CD4-positive, alpha-beta T cell (primary cell): Measurements from ENCODE around the gene TUFM. TPM values are rescaled to one million over a fixed set of nuclear protein-coding genes. Genes with fewer than 3 reads are reported as not detected.

Experiments used
- ATAC-seq: fragments of 200-7000 bp; cut with Tn5 transposase; one replicate; pipeline ENCODE4 v1.10.0; 2022; ENCODE audit warnings: mild to moderate bottlenecking; ENCODE audit not compliant: poor library complexity
- CTCF ChIA-PET: fragments of 350-600 bp; sonication (Branson Sonifier 250); formaldehyde crosslinking; loops from one replicate; lab custom pipeline; 2021; ENCODE audit warnings: antibody characterized with exemption, inconsistent platforms; lab: Charles Lee
- POLR2A ChIA-PET: fragments of 350-600 bp; sonication (Branson Sonifier 250); formaldehyde crosslinking; loops from one replicate; lab custom pipeline; 2021; ENCODE audit warnings: antibody characterized with exemption, inconsistent platforms; lab: Charles Lee
- DNase-seq, 14 experiments: peaks; one replicate each; pipeline ENCODE4 v3.0.0-alpha.2; 2013 to 2020; ENCODE audit warnings: mixed read lengths in 2 of 14
- H3K27ac ChIP-seq, 2 donors: one replicate each; pipeline versions ENCODE4 v1.5.1 to v1.7.0; 2013; ENCODE audit warnings: low read length in 2 of 2, low read depth in 1 of 2, mild to moderate bottlenecking in 1 of 2
- H3K27me3 ChIP-seq, 2 experiments: 1 replicate in 1 of 2; 2 replicates in 1 of 2; pipeline versions ENCODE4 v1.6.1 to v1.7.0; 2013; ENCODE audit warnings: low read length in 2 of 2, control low read depth in 1 of 2, mild to moderate bottlenecking in 1 of 2, moderate library complexity in 1 of 2; ENCODE audit not compliant: insufficient read depth in 2 of 2, control insufficient read depth in 1 of 2
- H3K36me3 ChIP-seq: one replicate; pipeline ENCODE4 v1.6.1; 2013; ENCODE audit warnings: low read length, control low read depth; ENCODE audit not compliant: insufficient read depth
- H3K4me1 ChIP-seq: one replicate; pipeline ENCODE4 v1.6.1; 2013; ENCODE audit warnings: low read length, control low read depth; ENCODE audit not compliant: insufficient read depth
- H3K4me3 ChIP-seq: one replicate; pipeline ENCODE4 v1.5.1; 2013; ENCODE audit warnings: mild to moderate bottlenecking, low read length, moderate library complexity
- H3K9me3 ChIP-seq, 2 experiments: 1 replicate in 1 of 2; 2 replicates in 1 of 2; pipeline versions ENCODE4 v1.6.1 to v1.7.0; 2013; ENCODE audit warnings: low read length in 2 of 2, mild to moderate bottlenecking in 2 of 2, control low read depth in 1 of 2, moderate library complexity in 1 of 2; ENCODE audit not compliant: control insufficient read depth in 1 of 2, insufficient read depth in 1 of 2
- H3K27ac Mint-ChIP-seq: one replicate; pipeline ENCODE4 v1.8.0; 2020; ENCODE audit warnings: mixed read lengths
- H3K27me3 Mint-ChIP-seq: one replicate; pipeline ENCODE4 v1.8.0; 2021; ENCODE audit warnings: mixed read lengths
- H3K36me3 Mint-ChIP-seq: one replicate; pipeline ENCODE4 v1.8.0; 2021; ENCODE audit warnings: low read depth, mixed read lengths
- H3K4me1 Mint-ChIP-seq: one replicate; pipeline ENCODE4 v1.8.0; 2021; ENCODE audit warnings: low read depth, mixed read lengths
- H3K4me3 Mint-ChIP-seq: one replicate; pipeline ENCODE4 v1.8.0; 2020; ENCODE audit warnings: mild to moderate bottlenecking, mixed read lengths
- H3K9me3 Mint-ChIP-seq: one replicate; pipeline ENCODE4 v1.8.0; 2020; ENCODE audit warnings: mixed read lengths
- intact Hi-C, 2 experiments: fragments of 100-400 bp; cut with DNase I in 1 of 2; cut with micrococcal nuclease in 1 of 2; formaldehyde crosslinking; loops; one replicate each; pipeline versions ENCODE4 v1.15.1 to v1.9.0; 2023 to 2025; cut with DNase I, micrococcal nuclease
- total RNA-seq, 174 experiments: library from RNA in 2 of 174; stranded (reverse) in 2 of 174; gene quantifications; one replicate each; pipeline ENCODE4 v1.2.3 and lab custom pipeline; 2021 to 2026
- TF ChIP-seq, protein P1 (sequence below): fragments of 200-600 bp; IDR thresholded peaks from one replicate; pipeline ENCODE4 v1.8.0; 2022; ENCODE audit warnings: antibody characterized with exemption, mild to moderate bottlenecking

Gene TUFM
- total RNA-seq, 2 experiments from 2014 or later = 102 to 103 TPM

- Mint-ChIP-seq H3K4me3 (no peak overlapping the region), H3K27ac (no peak overlapping the region), H3K27me3 (no peaks in the 10 kb centered on the region), H3K4me1 (peaks cover 31% of the 10 kb centered on the region), H3K9me3 (no peaks in the 10 kb centered on the region), H3K36me3 (peaks cover 94% of the 10 kb centered on the region)
- Histone ChIP-seq H3K4me3 (no peak overlapping the region), H3K9me3 (no peaks in the 10 kb centered on the region), H3K27me3 (no peaks in the 10 kb centered on the region), H3K36me3 (peaks cover 99% of the 10 kb centered on the region), H3K27ac (no peak overlapping the region), H3K4me1 (peaks cover 19% of the 10 kb centered on the region)
- CTCF ChIA-PET = no interaction called here
- TF ChIP-seq, protein P1, sequence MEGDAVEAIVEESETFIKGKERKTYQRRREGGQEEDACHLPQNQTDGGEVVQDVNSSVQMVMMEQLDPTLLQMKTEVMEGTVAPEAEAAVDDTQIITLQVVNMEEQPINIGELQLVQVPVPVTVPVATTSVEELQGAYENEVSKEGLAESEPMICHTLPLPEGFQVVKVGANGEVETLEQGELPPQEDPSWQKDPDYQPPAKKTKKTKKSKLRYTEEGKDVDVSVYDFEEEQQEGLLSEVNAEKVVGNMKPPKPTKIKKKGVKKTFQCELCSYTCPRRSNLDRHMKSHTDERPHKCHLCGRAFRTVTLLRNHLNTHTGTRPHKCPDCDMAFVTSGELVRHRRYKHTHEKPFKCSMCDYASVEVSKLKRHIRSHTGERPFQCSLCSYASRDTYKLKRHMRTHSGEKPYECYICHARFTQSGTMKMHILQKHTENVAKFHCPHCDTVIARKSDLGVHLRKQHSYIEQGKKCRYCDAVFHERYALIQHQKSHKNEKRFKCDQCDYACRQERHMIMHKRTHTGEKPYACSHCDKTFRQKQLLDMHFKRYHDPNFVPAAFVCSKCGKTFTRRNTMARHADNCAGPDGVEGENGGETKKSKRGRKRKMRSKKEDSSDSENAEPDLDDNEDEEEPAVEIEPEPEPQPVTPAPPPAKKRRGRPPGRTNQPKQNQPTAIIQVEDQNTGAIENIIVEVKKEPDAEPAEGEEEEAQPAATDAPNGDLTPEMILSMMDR = no peak
- ATAC-seq (no peak), DNase-seq (no peak)
- POLR2A ChIA-PET = no interaction called here
- intact Hi-C loops = loop anchor here in 1 of 2 experiments (10.0 kb wide), 1 partner anchor 1165 kb away; the partner anchor contains the start of genes HIRIP3 and INO80E
Observed at GRCh38 chr16:28829747-28830146, 16.4 kb downstream of the TUFM start.

DNA sequence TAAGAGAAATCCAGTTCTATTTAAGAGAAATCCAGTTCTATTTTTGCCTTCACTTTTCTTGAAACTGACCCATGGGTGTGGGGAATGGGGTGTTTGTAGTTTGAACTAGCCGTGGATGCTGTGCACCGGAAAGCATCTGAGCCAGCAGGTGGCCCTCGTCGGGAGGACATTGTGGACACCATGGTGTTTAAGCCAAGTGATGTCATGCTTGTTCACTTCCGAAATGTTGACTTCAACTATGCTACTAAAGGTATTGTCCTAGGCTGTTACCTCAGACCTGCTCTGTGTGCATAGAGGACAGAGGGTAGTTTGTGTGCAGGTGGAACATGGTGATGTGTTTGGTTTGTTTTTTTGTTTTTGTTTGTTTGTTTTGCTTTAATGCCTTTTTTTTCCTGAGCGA is 20.0 kb downstream of the TUFM start:
- ATAC-seq (no peak), DNase-seq (no peak)
- Mint-ChIP-seq H3K9me3 (no peaks in the 10 kb centered on the region), H3K27me3 (no peaks in the 10 kb centered on the region), H3K4me1 (peaks cover 46% of the 10 kb centered on the region), H3K27ac (peak overlapping the region; percentile 58), H3K36me3 (peaks cover 80% of the 10 kb centered on the region), H3K4me3 (peak overlapping the region; percentile 100)
- TF ChIP-seq, protein P1 = no peak
- Histone ChIP-seq H3K9me3 (no peaks in the 10 kb centered on the region), H3K36me3 (peaks cover 62% of the 10 kb centered on the region), H3K27ac (no peak overlapping the region), H3K4me3 (no peak overlapping the region), H3K4me1 (peaks cover 31% of the 10 kb centered on the region), H3K27me3 (no peaks in the 10 kb centered on the region)
- intact Hi-C loops = loop anchor here in 1 of 2 experiments (10.0 kb wide), 1 partner anchor 1169 kb away; the partner anchor contains the start of genes HIRIP3 and INO80E
- ChIA-PET CTCF (interaction anchor here (1.2 kb wide), 1 partner anchor 20 kb away, joined by 3 read pairs; the partner anchor contains the start of gene TUFM), POLR2A (interaction anchor here (1.0 kb wide), 1 partner anchor 12 kb away, joined by 3 read pairs; no protein-coding TSS in a partner anchor)

DNA sequence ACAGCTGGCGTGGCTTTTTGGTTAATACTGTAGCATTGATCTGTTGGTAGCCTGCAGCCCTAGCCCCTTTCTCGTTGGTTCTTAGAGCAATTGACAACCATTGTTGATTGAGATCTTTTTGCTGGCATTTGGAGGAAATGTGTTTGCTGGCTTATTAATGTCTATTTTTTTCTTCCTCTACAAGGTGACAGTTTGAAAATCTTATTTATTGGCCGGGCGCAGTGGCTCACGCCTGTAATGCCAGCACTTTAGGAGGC is 21.5 kb downstream of the TUFM start:
- intact Hi-C loops = loop anchor here (1.0 to 10.0 kb wide), 3 partner anchors 22 to 1170 kb away; partner anchors contain the start of genes TUFM (in 2 of the 2), HIRIP3 (in 1 of the 2) and INO80E (in 1 of the 2)
- Mint-ChIP-seq H3K27ac (peak overlapping the region; percentile 99), H3K4me3 (peak overlapping the region; percentile 100), H3K27me3 (no peaks in the 10 kb centered on the region), H3K4me1 (peaks cover 50% of the 10 kb centered on the region), H3K9me3 (no peaks in the 10 kb centered on the region), H3K36me3 (peaks cover 65% of the 10 kb centered on the region)
- no peak for ATAC-seq
- POLR2A ChIA-PET = interaction anchor here (0.6 to 4.4 kb wide), 5 partner anchors 12 to 101 kb away, joined by 3 to 85 read pairs (median 33); partner anchors contain the start of genes RABEP2, SH2B1 and TUFM
- peak overlapping the region; percentile 95 to 98 for H3K27ac ChIP-seq
- H3K9me3 ChIP-seq = no peaks in the 10 kb centered on the region
- H3K27me3 ChIP-seq = no peaks in the 10 kb centered on the region
- peaks cover 49% of the 10 kb centered on the region for H3K36me3 ChIP-seq
- H3K4me1 ChIP-seq = peaks cover 31% of the 10 kb centered on the region
- CTCF ChIA-PET = no interaction called here
- peak overlapping the region; percentile 90 for H3K4me3 ChIP-seq
- TF ChIP-seq, protein P1 = no peak
- DNase-seq = no peak
